ENCODE measurements around the gene FKBP1A. TPM values are rescaled to one million over a fixed set of nuclear protein-coding genes. Genes with fewer than 3 reads are reported as not detected.

Gene FKBP1A
- total and polyA plus RNA-seq, 9 of the 15 experiments (the other 6 are each of a cell fraction or from before 2014, with no cell fraction given), result 48.8 to 502 (median 89.6) TPM

- TF ChIP-seq PTTG1 (tag; IDR thresholded peaks at IDR 0.05; ENCODE audit: low read depth) (no peak), ZNF785 (CRISPR knock-in tag; IDR thresholded peaks at IDR 0.05) (no peak), DACH1 (IDR thresholded peaks at IDR 0.05; ENCODE audit: partially characterized antibody) (peak; percentile 75), HNRNPLL (IDR thresholded peaks at IDR 0.05; ENCODE audit: low read depth, low read length, poor library complexity, severe bottlenecking) (peak; percentile 28), RERE (CRISPR knock-in tag; IDR thresholded peaks at IDR 0.05; ENCODE audit: borderline replicate concordance) (no peak), ZBED1 (IDR thresholded peaks at IDR 0.05) (no peak), POLR3A (IDR thresholded peaks at IDR 0.05; ENCODE audit: borderline replicate concordance, extremely low read depth, insufficient read depth, insufficient read length) (no peak), CHD2 (IDR thresholded peaks at IDR 0.05; ENCODE audit: low read depth, low read length) (no peak), ZNF184 (CRISPR knock-in tag; IDR thresholded peaks at IDR 0.05) (no peak), CBFA2T2 (conservative IDR thresholded peaks at IDR 0.05) (no peak), SNIP1 (IDR thresholded peaks at IDR 0.05; ENCODE audit: low read depth) (no peak), KLF13 (tag; IDR thresholded peaks at IDR 0.05; ENCODE audit: borderline replicate concordance, low read depth) (no peak), TCF15 (CRISPR knock-in tag; IDR thresholded peaks at IDR 0.05) (no peak)
Measured at GRCh38 chr20:1392693-1393506, at the start of gene FKBP1A (continued).

Measured in K562 (cell line).